HG02571 (cell line): ENCODE results near the gene TCP11L2.

ENCODE experiments used
- ATAC-seq: cut with Tn5 transposase; IDR thresholded peaks from one replicate; pipeline ENCODE4 v1.9.1; 2021; ENCODE audit warnings: mild to moderate bottlenecking, moderate library complexity; ENCODE audit not compliant: unreplicated experiment

Gene TCP11L2

DNA sequence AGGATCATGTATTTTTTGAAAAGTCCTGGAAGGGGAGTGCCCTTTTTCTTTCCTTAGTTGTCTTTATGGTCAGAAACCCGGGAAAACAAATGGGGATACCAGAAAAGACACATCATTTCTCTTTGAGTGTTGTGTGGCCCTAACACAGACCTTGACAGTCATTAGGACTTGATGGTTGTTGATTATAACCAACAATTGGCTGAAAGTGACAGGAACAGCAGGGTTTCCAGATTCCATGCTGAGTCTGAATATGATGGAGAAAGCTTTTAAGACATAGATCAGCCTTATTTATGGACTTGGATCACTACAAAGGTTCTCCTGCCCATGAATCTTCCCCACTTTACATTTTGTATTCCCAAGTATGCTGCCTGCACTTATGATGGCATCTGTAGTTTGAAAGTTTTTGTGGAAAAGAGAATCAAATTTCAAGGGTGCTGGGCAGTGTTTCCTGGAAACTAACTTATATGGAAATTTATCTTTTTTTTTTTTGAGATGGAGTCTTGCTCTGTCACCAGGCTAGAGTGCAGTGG lies 85.4 kb downstream of the TCP11L2 start:
- no peak for ATAC-seq

DNA sequence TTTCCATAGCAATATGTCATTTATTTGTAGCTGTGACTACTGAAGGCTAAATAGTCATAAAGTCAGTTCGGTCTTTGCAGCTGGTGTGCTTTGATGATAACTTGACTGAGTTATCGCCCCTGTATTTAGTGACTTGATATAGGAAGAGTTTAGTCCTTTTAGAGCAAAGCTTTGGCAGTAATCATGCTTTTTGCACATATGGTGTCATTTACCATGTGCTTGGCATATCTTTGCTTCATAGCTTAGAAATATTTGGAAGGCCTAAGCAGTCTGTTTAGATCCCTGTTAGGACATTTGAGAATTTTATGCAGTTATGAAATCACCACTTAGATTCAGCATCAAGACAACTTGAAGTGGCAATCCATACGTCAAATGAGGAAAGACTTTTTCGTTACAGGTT lies 86.6 kb downstream of the TCP11L2 start:
- no peak for ATAC-seq

DNA sequence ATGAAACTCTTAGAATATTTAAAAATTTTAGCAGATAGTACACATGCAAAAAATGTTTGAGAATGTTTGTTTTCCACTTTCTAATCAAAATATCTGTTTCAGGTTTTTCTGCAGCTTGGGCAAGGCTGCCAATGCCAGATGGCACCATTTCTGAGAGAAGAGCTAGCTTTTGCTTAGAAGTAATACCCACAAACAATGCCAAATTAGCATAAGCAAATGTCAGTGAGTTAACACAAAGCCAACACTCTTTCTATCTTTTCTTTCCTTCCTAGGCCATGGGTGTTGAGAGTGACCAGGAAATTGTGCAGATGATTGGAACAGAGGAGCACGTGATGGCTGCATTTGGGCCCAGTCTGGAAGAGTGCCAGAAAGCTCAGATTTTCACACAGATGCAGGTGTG lies 90.2 kb downstream of the TCP11L2 start:
- ATAC-seq: no peak
